Activated naive CD8-positive, alpha-beta T cell treated with anti-CD3 and anti-CD28 coated beads for 36 hours (primary cell): ENCODE data around the gene GAD2. TPM values are rescaled to one million over a fixed set of nuclear protein-coding genes. Genes with fewer than 3 reads are reported as not detected.

Experiments
- DNase-seq: peaks from one replicate; pipeline ENCODE4 v3.0.0; 2021
- H3K27ac Mint-ChIP-seq: one replicate; pipeline ENCODE4 v1.8.0; 2022; ENCODE audit warnings: mild to moderate bottlenecking, moderate library complexity, mixed read lengths
- H3K27me3 Mint-ChIP-seq: one replicate; pipeline ENCODE4 v1.8.0; 2022; ENCODE audit warnings: mild to moderate bottlenecking, mixed read lengths
- H3K36me3 Mint-ChIP-seq: one replicate; pipeline ENCODE4 v1.8.0; 2021; ENCODE audit warnings: mild to moderate bottlenecking, mixed read lengths
- H3K4me1 Mint-ChIP-seq: one replicate; pipeline ENCODE4 v1.8.0; 2021; ENCODE audit warnings: mixed read lengths
- H3K4me3 Mint-ChIP-seq: one replicate; pipeline ENCODE4 v1.8.0; 2022; ENCODE audit warnings: mild to moderate bottlenecking, moderate library complexity, mixed read lengths
- H3K9me3 Mint-ChIP-seq: one replicate; pipeline ENCODE4 v1.8.0; 2022; ENCODE audit warnings: mixed read lengths
- total RNA-seq, 2 experiments: library from RNA; stranded (reverse); gene quantifications; one replicate each; pipeline ENCODE4 v1.2.3, GENCODE V29; 2021

GAD2 gene
- not detected for total RNA-seq

DNA sequence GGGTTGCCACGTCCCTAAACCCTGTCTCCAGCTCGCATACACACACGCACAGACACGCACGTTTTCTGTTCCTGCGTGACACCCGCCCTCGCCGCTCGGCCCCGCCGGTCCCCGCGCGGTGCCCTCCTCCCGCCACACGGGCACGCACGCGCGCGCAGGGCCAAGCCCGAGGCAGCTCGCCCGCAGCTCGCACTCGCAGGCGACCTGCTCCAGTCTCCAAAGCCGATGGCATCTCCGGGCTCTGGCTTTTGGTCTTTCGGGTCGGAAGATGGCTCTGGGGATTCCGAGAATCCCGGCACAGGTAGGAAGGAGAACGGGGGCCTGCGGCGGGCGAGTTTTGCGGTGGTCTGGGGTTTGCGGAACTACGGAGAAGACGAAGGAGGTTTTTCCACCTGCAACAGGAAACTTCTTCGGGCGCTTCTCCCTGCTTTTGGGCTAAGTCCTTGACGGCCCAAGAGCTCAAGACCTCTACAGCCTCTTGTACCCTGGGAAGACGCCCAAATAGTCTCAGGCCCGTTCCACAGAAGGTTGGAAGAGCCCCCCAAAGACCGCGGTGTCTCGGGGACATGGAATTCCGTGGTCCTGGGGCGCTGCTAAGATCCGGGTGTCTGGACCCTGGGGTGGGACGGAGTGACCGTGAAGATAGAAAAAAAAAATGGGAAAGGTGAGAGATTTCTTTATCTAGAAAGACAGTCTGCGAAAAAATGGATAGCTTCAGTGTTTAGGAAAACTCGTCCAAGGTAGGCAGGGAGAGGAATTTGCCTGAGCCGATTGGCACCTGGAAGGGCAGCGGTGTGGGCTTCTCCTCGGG is at the start of gene GAD2:
GAD2 (plus strand) TSS at position 190 of the 811 bp plus-strand sequence; CDS start at position 226, 36 bp downstream.
- Mint-ChIP-seq H3K9me3 (no peaks in the 10 kb centered on the region), H3K27me3 (peaks cover 94% of the 10 kb centered on the region), H3K4me3 (peak within 1 kb of the TSS; percentile 58), H3K27ac (no peak within 1 kb of the TSS), H3K36me3 (no peaks in the 10 kb centered on the region), H3K4me1 (peaks cover 28% of the 10 kb centered on the region)
- DNase-seq, result no peak

DNA sequence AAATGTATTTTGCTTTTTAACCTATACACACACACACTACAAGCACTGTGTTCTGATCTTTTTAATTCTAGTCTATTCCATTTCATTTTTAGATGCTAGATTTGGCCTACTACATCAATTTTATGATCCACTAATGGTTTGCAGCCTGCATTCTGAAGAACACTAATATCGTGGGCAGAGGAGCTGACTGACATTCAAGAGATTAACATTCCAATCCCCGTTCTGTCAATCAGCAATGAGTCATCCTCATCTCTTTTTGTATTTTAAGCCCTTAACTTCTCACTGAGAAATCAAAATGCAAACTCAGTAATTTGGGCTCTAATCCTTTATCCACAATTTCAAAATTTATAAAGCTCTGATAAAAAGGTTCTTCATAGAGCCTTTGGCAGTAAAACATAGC is 47.1 kb upstream of the GAD2 start:
- Mint-ChIP-seq H3K4me1 (no peaks in the 10 kb centered on the region), H3K4me3 (no peak overlapping the region), H3K36me3 (no peaks in the 10 kb centered on the region), H3K27ac (no peak overlapping the region), H3K9me3 (no peaks in the 10 kb centered on the region), H3K27me3 (peaks cover 14% of the 10 kb centered on the region)
- DNase-seq, result no peak

DNA sequence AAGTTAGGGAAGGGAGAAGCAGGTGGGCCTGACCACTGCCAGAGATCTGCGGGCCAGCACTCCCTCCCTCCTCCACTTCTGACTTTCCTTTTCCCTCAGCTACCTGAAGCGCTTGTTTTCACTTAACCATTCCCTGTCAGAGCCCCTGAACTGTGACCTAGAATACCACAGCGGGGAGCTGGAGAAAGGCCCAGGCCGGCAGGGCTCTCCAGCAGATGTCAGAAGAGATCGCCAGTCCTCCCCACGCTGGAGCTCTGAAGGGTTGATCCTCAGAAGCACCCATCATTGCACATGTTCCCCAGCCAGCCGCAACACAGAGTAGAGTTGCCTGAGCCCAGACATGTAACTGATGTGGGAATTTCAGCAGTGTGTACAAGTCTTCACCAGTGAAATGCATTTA is 44.4 kb upstream of the GAD2 start:
- Mint-ChIP-seq H3K36me3 (no peaks in the 10 kb centered on the region), H3K4me1 (no peaks in the 10 kb centered on the region), H3K27me3 (peaks cover 22% of the 10 kb centered on the region), H3K9me3 (no peaks in the 10 kb centered on the region), H3K27ac (no peak overlapping the region), H3K4me3 (no peak overlapping the region)
- no peak for DNase-seq

DNA sequence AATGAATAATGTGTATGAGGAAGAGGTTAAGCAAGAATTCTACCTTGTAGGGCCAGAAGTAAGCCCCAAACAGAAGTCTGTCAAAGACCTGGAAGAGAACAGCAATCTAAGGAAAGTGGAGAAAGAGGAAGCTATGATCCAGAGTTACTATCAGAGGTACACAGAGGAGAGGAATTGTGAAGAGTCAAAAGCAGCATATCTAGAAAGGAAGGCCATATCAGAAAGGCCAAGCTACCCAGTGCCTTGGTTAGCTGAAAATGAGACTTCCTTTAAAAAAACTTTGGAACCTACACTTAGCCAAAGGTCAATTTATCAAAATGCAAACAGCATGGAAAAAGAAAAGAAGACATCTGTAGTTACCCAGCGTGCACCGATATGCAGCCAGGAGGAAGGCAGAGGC is 42.7 kb upstream of the GAD2 start:
- H3K9me3 Mint-ChIP-seq, result no peaks in the 10 kb centered on the region
- H3K4me3 Mint-ChIP-seq, result no peak overlapping the region
- no peak for DNase-seq
- no peak overlapping the region for H3K27ac Mint-ChIP-seq
- no peaks in the 10 kb centered on the region for H3K36me3 Mint-ChIP-seq
- no peaks in the 10 kb centered on the region for H3K4me1 Mint-ChIP-seq
- peaks cover 28% of the 10 kb centered on the region for H3K27me3 Mint-ChIP-seq

DNA sequence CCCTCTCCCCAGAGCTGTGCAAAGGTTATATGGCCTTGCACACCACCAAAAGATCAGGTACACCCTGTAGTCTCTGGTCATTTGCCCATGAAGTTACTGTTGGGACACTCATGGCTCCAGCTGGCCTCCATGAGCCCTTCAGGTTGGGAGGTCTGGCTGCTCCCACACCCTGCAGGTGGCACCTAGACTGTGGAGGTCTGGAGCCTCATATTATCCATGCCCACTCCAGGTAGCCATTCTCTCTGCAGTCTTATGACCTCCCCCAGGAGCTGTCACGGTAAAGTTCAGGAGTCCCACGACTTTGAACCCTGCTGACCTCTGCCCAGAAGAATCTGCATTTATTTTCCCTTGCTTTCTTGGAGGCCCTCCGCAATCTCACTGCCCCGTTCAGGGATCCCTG is 39.2 kb upstream of the GAD2 start:
- Mint-ChIP-seq H3K4me1 (no peaks in the 10 kb centered on the region), H3K9me3 (no peaks in the 10 kb centered on the region), H3K4me3 (no peak overlapping the region), H3K27me3 (peaks cover 25% of the 10 kb centered on the region), H3K27ac (no peak overlapping the region), H3K36me3 (no peaks in the 10 kb centered on the region)
- DNase-seq, result no peak

DNA sequence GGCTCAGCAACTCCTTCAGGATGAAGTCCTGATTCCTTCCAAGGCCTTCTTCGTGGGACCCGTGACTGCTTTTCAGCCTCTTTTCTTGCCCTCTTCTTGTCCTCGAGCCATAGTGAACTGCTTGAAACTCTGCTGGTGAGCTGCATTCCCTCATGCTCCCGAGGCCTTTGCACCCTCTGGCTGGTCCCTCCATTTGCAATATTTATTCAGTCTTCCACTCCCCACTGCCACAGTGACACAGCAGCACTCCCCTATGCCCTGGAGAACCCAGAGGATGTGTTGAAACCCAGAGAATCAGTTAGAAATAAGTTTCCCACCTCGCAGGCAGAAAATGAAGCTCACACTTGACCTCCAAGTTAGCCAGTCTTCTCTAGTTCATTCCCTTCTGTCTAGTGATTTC is 22.3 kb upstream of the GAD2 start:
- Mint-ChIP-seq H3K4me1 (peaks cover 2% of the 10 kb centered on the region), H3K27ac (no peak overlapping the region), H3K4me3 (no peak overlapping the region), H3K27me3 (peaks cover 10% of the 10 kb centered on the region), H3K36me3 (no peaks in the 10 kb centered on the region), H3K9me3 (peaks cover 4% of the 10 kb centered on the region)
- DNase-seq, result no peak

DNA sequence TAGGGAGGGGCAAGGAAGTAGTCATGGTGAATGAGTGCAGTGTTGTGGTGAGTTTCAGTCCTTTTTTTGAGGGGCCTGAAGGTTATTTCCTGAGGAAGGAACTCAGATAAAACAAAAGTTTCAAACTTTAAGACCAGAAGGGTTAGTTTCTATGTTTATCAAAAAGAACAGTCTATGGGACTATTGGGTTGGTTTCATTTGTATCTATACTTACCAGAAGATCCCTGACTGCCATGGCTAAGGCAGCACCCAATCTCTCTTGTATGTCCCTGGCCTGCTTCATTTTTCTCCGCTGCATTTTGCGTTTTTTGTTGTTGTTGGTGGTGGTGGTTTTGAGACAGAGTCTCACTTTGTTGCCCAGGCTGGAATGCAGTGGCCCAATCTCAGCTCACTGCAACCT is 19.3 kb upstream of the GAD2 start:
- Mint-ChIP-seq H3K27me3 (peaks cover 5% of the 10 kb centered on the region), H3K36me3 (no peaks in the 10 kb centered on the region), H3K4me1 (peaks cover 2% of the 10 kb centered on the region), H3K4me3 (no peak overlapping the region), H3K27ac (no peak overlapping the region), H3K9me3 (peaks cover 4% of the 10 kb centered on the region)
- DNase-seq, result no peak

DNA sequence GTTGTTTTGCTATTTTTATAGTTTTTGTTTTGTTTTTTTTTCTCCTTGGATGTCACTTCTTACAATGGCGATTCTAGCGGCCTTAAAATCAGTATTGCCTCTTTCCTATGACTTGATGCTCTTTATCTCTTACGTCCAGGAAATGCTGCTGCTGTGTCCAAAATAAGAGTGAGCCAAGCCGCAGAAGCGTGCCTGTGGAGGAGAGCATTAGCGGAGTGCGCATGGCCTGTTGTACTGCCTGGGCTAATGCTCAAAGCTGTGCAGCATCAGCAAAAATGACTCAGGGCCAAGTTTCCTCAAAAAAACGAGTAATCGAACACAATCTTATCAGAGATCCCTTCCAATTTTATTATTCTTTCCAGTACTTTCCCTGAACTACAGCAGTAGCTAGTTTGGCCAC is 18.5 kb upstream of the GAD2 start:
- no peaks in the 10 kb centered on the region for H3K36me3 Mint-ChIP-seq
- H3K9me3 Mint-ChIP-seq, result peaks cover 4% of the 10 kb centered on the region
- H3K4me3 Mint-ChIP-seq, result no peak overlapping the region
- no peak overlapping the region for H3K27ac Mint-ChIP-seq
- DNase-seq, result no peak
- H3K27me3 Mint-ChIP-seq, result peaks cover 5% of the 10 kb centered on the region
- H3K4me1 Mint-ChIP-seq, result peaks cover 2% of the 10 kb centered on the region

DNA sequence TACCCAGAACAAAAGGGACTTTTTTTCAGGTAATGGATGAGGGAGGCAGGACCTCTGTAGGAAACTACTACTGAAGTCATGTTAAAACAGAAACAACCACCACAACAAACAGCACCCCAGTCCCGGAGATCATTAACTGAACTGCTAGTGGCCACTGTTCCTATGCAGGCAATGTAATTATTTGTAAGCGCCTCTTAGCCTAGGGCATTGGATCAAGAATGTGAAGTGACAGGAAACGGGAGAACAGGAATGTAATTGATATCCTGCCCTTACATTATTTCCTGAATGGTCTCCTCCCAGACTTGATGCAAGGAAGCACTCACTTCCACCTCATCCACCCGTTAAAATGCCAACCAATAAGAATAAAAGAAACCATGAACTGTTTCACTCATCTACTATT is 16.7 kb upstream of the GAD2 start:
- Mint-ChIP-seq H3K4me1 (peaks cover 2% of the 10 kb centered on the region), H3K9me3 (peaks cover 4% of the 10 kb centered on the region), H3K36me3 (no peaks in the 10 kb centered on the region), H3K27me3 (peaks cover 5% of the 10 kb centered on the region), H3K4me3 (no peak overlapping the region), H3K27ac (no peak overlapping the region)
- no peak for DNase-seq

DNA sequence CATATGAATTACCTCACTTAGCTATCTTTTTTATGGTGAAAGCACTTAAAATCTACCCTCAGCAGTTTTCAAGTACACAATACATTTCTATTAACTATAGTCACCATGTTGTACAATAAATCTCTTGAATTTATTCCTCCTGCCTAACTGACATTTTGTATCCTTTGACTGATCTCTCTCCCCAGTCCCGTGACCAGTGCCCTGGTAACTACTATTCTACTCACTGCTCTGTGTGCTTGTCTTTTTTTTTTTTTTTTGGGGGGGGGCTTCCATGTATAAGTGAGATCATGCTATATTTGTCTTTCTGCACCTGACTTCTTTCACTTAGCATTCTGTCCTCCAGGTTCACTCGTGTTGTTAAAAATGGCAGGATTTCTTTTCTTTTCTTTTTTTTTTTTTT is 11.4 kb upstream of the GAD2 start:
- H3K36me3 Mint-ChIP-seq, result no peaks in the 10 kb centered on the region
- H3K27ac Mint-ChIP-seq, result no peak overlapping the region
- H3K4me1 Mint-ChIP-seq, result no peaks in the 10 kb centered on the region
- H3K4me3 Mint-ChIP-seq, result no peak overlapping the region
- no peak for DNase-seq
- H3K27me3 Mint-ChIP-seq, result peaks cover 5% of the 10 kb centered on the region
- no peaks in the 10 kb centered on the region for H3K9me3 Mint-ChIP-seq

DNA sequence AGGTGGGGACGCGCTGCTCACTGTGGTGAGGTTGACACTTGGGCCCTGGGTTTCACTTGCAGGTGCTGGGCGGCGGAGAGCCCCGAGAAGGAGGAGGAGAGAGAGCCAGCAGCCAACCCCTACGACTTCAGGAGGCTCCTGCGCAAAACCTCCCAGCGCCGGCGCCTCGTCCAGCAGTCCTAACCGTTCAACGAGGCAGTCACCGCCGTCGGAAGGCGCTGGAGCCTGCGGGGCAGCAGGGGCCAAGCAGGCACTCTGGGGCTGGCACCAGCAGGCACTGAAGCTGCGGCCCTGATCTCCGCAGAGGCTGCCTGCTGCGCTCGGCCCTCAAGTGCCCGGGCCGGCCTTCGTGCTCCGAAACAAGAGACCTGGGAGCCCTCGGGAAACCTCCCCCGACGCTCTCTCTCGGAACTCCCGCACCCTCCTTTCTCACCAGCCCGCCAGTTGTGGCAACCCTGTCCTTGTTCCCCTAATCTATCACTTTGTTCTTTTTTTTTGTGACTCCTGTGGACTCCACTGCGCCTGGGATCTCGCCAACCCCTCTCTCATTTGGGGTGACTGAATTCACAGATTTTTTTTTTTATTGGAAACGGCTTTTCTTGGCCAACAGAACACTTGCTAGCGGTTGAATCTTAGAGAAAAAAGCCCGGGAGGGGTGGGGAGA is 4.7 kb upstream of the GAD2 start:
- H3K4me3 Mint-ChIP-seq, result no peak overlapping the region
- H3K9me3 Mint-ChIP-seq, result no peaks in the 10 kb centered on the region
- H3K4me1 Mint-ChIP-seq, result peaks cover 17% of the 10 kb centered on the region
- H3K27me3 Mint-ChIP-seq, result peaks cover 54% of the 10 kb centered on the region
- H3K36me3 Mint-ChIP-seq, result no peaks in the 10 kb centered on the region
- no peak overlapping the region for H3K27ac Mint-ChIP-seq
- no peak for DNase-seq

DNA sequence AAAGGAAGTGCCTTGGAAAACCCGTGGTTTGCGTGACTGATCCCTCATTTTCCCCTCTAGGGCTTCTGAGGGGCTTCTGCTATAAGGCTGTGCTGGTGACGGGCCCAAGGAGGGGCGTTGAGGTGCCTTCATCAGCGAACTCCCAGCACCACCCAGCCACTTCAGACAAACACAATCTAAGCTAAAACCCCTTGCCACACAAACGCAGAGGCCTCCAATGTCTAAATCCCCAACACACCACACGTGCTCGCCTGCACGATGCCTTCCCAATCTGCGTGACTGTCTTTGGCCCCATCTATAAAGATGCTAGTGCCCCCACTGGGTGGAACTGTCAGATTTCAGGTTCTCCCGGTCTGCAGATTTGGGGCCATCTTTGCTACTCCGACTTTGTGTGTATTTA is 4.1 kb upstream of the GAD2 start:
- Mint-ChIP-seq H3K4me3 (no peak overlapping the region), H3K27me3 (peaks cover 60% of the 10 kb centered on the region), H3K9me3 (no peaks in the 10 kb centered on the region), H3K4me1 (peaks cover 22% of the 10 kb centered on the region), H3K27ac (no peak overlapping the region), H3K36me3 (no peaks in the 10 kb centered on the region)
- no peak for DNase-seq

DNA sequence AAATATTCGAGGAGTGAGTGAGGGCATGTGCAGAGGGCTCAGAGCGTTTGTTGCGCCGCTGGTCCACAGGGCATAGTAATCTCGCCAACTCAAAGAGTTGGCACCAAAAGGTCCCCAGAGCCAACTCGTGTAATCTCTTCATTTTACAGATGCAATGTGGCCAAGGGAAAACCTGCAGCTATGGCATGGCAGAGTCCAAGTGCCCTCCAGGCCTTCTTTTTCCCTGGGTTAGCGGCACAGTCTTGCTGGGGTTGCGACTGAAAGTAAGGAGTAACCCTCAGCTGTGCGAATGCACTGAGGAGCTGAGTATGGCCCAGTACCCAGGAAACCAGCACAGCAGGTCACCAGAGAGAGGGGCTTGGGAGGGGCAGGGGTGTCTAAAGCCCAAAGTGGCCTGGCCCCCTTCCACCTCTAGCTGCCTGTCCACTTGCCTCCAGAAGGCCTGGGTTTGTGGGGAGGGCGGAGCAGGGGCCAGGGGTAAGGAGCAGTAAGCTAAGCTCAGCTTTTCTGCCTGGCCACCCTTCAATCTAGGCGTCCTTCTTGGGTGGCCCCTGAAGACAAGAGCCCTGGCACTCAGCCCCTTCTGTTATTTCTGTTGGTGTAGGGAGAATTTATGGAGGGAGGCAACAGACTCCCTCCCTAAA is 3.3 kb upstream of the GAD2 start:
- Mint-ChIP-seq H3K4me1 (peaks cover 23% of the 10 kb centered on the region), H3K9me3 (no peaks in the 10 kb centered on the region), H3K27ac (no peak overlapping the region), H3K27me3 (peaks cover 64% of the 10 kb centered on the region), H3K4me3 (no peak overlapping the region), H3K36me3 (no peaks in the 10 kb centered on the region)
- DNase-seq, result no peak

DNA sequence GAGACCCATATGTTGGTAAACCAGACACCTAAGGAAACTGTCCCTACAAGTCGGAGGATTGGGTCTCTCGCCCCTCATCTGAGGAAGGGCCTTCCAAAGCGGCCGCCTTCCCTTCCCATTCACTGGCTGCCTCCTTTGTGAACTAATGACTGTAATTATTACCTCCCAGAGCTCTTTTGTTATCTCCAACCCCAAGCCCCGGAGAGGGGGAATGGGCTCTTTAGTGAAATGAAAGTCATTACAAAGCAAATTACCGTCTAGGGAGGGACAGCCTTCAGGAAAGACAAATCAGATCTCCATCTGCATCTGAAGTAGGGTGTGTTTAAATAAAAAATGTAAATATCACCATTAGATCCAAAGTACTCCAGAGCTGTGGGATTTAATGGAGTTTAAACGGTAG is 2.6 kb upstream of the GAD2 start:
- H3K27ac Mint-ChIP-seq, result no peak overlapping the region
- no peak overlapping the region for H3K4me3 Mint-ChIP-seq
- no peak for DNase-seq
- H3K4me1 Mint-ChIP-seq, result peaks cover 28% of the 10 kb centered on the region
- no peaks in the 10 kb centered on the region for H3K36me3 Mint-ChIP-seq
- peaks cover 71% of the 10 kb centered on the region for H3K27me3 Mint-ChIP-seq
- H3K9me3 Mint-ChIP-seq, result no peaks in the 10 kb centered on the region

DNA sequence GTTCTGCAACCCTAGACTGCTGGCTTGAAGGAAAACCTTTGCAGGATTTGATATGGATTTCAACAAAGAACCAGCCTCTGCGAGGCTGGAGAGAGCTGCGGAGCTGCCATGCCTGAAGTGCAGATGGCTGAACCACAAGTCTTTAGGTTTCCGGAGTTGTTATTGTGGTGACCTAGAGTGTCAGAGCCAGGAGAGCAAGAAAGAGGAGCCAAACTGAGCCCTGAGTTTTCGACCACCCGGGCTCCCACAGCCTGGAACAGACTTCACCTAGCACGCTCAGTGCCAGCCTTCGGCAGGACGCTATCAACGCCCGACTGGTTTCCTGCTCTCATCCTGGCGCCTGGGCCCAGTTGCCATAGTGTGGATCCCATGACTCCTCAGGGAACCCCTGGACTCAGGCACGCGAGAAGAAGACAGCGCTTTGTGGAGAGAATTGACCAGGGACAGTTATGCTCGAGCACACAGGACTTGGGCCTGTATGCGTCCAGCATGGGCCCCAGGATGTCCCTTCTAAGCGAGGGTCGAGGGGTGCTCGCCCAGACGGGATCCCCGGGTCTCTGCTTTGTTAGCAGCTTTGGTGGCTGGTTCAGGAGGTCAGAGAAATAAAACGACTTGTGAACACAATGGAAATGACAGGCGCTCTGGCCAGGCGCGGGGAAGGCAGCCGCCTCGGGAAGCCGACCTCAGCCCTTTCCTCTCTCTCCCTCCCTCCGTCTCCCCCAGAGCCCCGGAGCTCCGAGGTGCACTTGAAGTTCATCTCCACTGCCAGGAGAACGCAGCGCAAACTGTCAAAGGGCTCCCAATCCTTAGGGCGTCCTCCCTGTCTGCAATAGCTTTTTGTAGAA is 1.8 kb upstream of the GAD2 start:
- Mint-ChIP-seq H3K4me3 (peak overlapping the region; percentile 58), H3K27me3 (peaks cover 78% of the 10 kb centered on the region), H3K9me3 (no peaks in the 10 kb centered on the region), H3K36me3 (no peaks in the 10 kb centered on the region), H3K27ac (no peak overlapping the region), H3K4me1 (peaks cover 28% of the 10 kb centered on the region)
- no peak for DNase-seq
